Mammary epithelial cell (primary cell): Measurements from ENCODE around the gene CYP4F11.

Experiments
- CTCF ChIP-seq, 2 donors: IDR thresholded peaks in 1 of 2; conservative IDR thresholded peaks in 1 of 2; 2 replicates each; pipeline ENCODE4 v1.5.1; 2011 to 2012; ENCODE audit warnings: inconsistent platforms in 2 of 2, low read length in 2 of 2, mild to moderate bottlenecking in 2 of 2, control low read depth in 1 of 2, low read depth in 1 of 2; ENCODE audit not compliant: insufficient read depth in 1 of 2; ENCODE audit errors: extremely low read depth in 1 of 2
- EZH2 ChIP-seq: IDR thresholded peaks from 2 replicates; pipeline ENCODE4 v1.6.1; 2012; ENCODE audit warnings: low read length, inconsistent platforms, borderline replicate concordance

GRCh38 chr19:15937771-15938170, 3.4 kb upstream of the CYP4F11 start:
- TF ChIP-seq CTCF (conservative IDR thresholded peaks at IDR 0.05 in 1 of 2, IDR thresholded peaks at IDR 0.05 in 1 of 2; ENCODE audit: extremely low read depth in 1 of 2, insufficient read depth in 1 of 2, low read depth in 1 of 2, low read length in 2 of 2), result no peak
- no peak for TF ChIP-seq EZH2
